GM12873 (cell line): ENCODE results near the gene HSPB2.

Source experiments
- CTCF ChIP-seq: IDR thresholded peaks from 2 replicates; pipeline ENCODE4 v1.5.1; 2012; ENCODE audit warnings: low read depth, mild to moderate bottlenecking, moderate library complexity, low read length, control low read depth; ENCODE audit not compliant: insufficient read depth; ENCODE audit errors: missing control alignments

HSPB2 gene

GRCh38 chr11:111954154-111954553, 41.6 kb downstream of the HSPB2 start:
- no peak for TF ChIP-seq CTCF

- no peak for TF ChIP-seq CTCF
Measured at GRCh38 chr11:111957663-111958444, 45.3 kb downstream of the HSPB2 start.

GRCh38 chr11:111960916-111961315, 48.4 kb downstream of the HSPB2 start:
- no peak for TF ChIP-seq CTCF

- TF ChIP-seq CTCF = no peak
Measured at GRCh38 chr11:111961389-111962300, 49.1 kb downstream of the HSPB2 start.
